ENCODE measurements around the gene EML1. TPM values are rescaled to one million over a fixed set of nuclear protein-coding genes. Genes with fewer than 3 reads are reported as not detected.
A peak's percentile ranks its signal among the peaks of the same experiment; 100 is the strongest.

The EML1 gene
- total RNA-seq, 1 experiment from 2014 or later, result 12.0 TPM

DNA sequence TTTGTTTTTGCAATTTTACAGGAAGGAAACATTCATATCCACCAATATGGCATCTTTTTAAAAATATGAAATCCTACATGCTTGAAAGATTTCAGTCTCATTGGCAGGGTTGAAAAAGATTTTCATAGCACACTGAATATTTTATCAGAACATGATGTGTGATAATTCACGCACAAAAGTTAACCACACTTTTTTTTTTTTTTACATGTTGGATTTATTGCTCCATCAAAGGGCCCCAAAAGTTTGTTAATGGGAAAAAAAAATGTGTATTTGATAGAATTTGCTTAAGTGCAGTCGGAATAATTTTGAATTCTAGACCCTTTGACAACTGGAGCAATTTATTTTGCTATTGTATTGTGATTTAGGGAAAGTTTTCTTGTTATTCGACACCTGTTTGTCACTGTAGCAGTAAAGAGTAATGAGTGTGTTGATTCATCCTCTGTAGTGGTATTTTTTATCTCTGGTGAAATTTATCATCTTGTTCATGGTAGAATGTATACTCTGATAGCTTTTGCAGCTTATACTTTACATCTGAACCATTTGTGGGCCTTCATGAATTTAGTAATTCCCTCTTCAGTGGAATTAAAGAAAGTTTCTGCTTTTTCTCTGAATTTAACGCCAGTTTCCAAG, 1.1 kb downstream of the EML1 start:
- H3K9me2 ChIP-seq (replicated peaks; ENCODE audit: low read length), result no peaks in the 10 kb centered on the region
- H3K4me3 ChIP-seq (ENCODE audit: low read length), result peak overlapping the region; percentile 75
- H4K20me1 ChIP-seq (ENCODE audit: low read length), result 0 out of 2 replicates have a peak, but pooled peaks cover 4% of the 10 kb centered on the region
- peak; percentile 40 for DNase-seq
- H3K36me3 ChIP-seq (ENCODE audit: low read depth, low read length), result no peaks in the 10 kb centered on the region
- H3F3A ChIP-seq (ENCODE audit: low read length, unreplicated experiment), result peaks cover 4% of the 10 kb centered on the region
- peak overlapping the region; percentile 92 for H3K4me2 ChIP-seq (ENCODE audit: low read length)
- no peak overlapping the region for H3K27ac ChIP-seq (ENCODE audit: low read length)
- intact Hi-C loops (cut with micrococcal nuclease), result loop anchor here (2.0 kb wide), 2 partner anchors 63 to 91 kb away; no protein-coding TSS in a partner anchor
- peak overlapping the region; percentile 36; the same call in 1 of the 2 replicates for H3K9ac ChIP-seq (ENCODE audit: low read length)
- no peaks in the 10 kb centered on the region for H3K9me3 ChIP-seq (ENCODE audit: low read length)
- H3K27me3 ChIP-seq (ENCODE audit: low read length), result no peaks in the 10 kb centered on the region
- H3K79me2 ChIP-seq (ENCODE audit: low read length), result peaks cover 17% of the 10 kb centered on the region
- ChIA-PET CTCF (no interaction called here), POLR2A (ENCODE audit: unreplicated experiment) (no interaction called here)
- H2AFZ ChIP-seq (ENCODE audit: low read length), result peak overlapping the region; percentile 68
- ATAC-seq, result no peak
- TSS peak; percentile 45 for BruUV-seq (replicated peaks)
- H3K4me1 ChIP-seq (ENCODE audit: insufficient read depth, low read length), result peaks cover 20% of the 10 kb centered on the region
- TF ChIP-seq CTCF (conservative IDR thresholded peaks at IDR 0.05; ENCODE audit: low read depth, low read length), result no peak
- TF ChIP-seq EZH2 (IDR thresholded peaks at IDR 0.05; ENCODE audit: low read length, unreplicated experiment), result no peak
- no peak for TF ChIP-seq EZH2phosphoT487 (IDR thresholded peaks at IDR 0.05; ENCODE audit: borderline replicate concordance, low read length)

DNA sequence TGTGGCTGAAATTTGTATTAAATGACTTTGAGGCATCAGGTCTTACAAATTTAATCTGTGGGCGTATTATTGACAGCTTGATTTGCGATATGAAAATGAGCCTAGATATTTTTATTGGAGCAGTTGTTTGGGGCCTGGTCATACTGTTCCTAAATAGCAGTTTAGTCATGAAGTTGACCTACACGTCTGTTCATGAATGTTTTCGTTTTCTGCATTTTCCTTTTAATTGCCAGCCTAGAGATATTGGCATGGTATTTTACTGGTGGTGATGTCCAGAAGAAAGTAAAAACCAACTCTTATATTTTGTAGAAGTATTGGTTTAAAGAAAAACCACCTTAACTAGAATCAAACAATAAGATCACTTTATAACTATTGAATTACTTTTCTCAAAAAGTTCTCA, 1.8 kb downstream of the EML1 start:
- H4K20me1 ChIP-seq (ENCODE audit: low read length), result 0 out of 2 replicates have a peak, but pooled peaks cover 4% of the 10 kb centered on the region

More for the DNA sequence above, 1.8 kb downstream of the EML1 start:
- Histone ChIP-seq H3K27me3 (ENCODE audit: low read length) (no peaks in the 10 kb centered on the region), H3K4me1 (ENCODE audit: insufficient read depth, low read length) (peaks cover 20% of the 10 kb centered on the region), H3K36me3 (ENCODE audit: low read depth, low read length) (no peaks in the 10 kb centered on the region), H3K9ac (ENCODE audit: low read length) (no peak overlapping the region), H3K9me2 (replicated peaks; ENCODE audit: low read length) (no peaks in the 10 kb centered on the region), H3K9me3 (ENCODE audit: low read length) (no peaks in the 10 kb centered on the region), H2AFZ (ENCODE audit: low read length) (no peak overlapping the region), H3K27ac (ENCODE audit: low read length) (no peak overlapping the region), H3K4me3 (ENCODE audit: low read length) (no peak overlapping the region), H3F3A (ENCODE audit: low read length, unreplicated experiment) (no peaks in the 10 kb centered on the region), H3K79me2 (ENCODE audit: low read length) (peaks cover 17% of the 10 kb centered on the region), H3K4me2 (ENCODE audit: low read length) (peak overlapping the region; percentile 92)
- intact Hi-C loops (cut with micrococcal nuclease), result loop anchor here (2.0 kb wide), 2 partner anchors 64 to 90 kb away; no protein-coding TSS in a partner anchor
- ChIA-PET POLR2A (ENCODE audit: unreplicated experiment) (no interaction called here), CTCF (no interaction called here)
- TF ChIP-seq CTCF (conservative IDR thresholded peaks at IDR 0.05; ENCODE audit: low read depth, low read length), result no peak
- TF ChIP-seq EZH2phosphoT487 (IDR thresholded peaks at IDR 0.05; ENCODE audit: borderline replicate concordance, low read length), result no peak
- TF ChIP-seq EZH2 (IDR thresholded peaks at IDR 0.05; ENCODE audit: low read length, unreplicated experiment), result no peak
- no TSS peak for BruUV-seq (replicated peaks)
- no peak for ATAC-seq
- DNase-seq, result no peak

All from PC-3 (cell line).